Transverse colon (tissue), 4 donors: ENCODE data around the gene TIMM22. TPM values are rescaled to one million over a fixed set of nuclear protein-coding genes. Genes with fewer than 3 reads are reported as not detected.
"Not testable (repeated sequence)": the region's sequence is repeated elsewhere in the genome, so short reads cannot be mapped to it uniquely, and the experiment has no call there.

Experiments
- DNase-seq: peaks from one replicate; pipeline ENCODE4 v3.0.0-alpha.2; 2019
- H3K27ac ChIP-seq, 4 donors: fragments of 200-600 bp; sonication (generic); 2 replicates each; pipeline ENCODE4 v1.5.1; 2016 to 2018; ENCODE audit warnings: inconsistent platforms in 4 of 4
- H3K27me3 ChIP-seq: fragments of 200-600 bp; sonication (generic); 2 replicates; pipeline ENCODE4 v1.5.1; 2017; ENCODE audit warnings: inconsistent platforms
- H3K36me3 ChIP-seq, 4 donors: fragments of 200-600 bp; sonication (generic); 2 replicates each; pipeline ENCODE4 v1.5.1; 2017 to 2019; ENCODE audit warnings: inconsistent platforms in 4 of 4
- H3K4me1 ChIP-seq, 4 donors: fragments of 200-600 bp; sonication (generic); 2 replicates each; pipeline ENCODE4 v1.5.1; 2017 to 2020; ENCODE audit warnings: inconsistent platforms in 4 of 4
- H3K4me3 ChIP-seq, 4 donors: fragments of 200-600 bp; sonication (generic); 1 replicate in 1 of 4; 2 replicates in 3 of 4; pipeline versions ENCODE4 v1.5.1 to v1.6.1; 2017 to 2019; ENCODE audit warnings: inconsistent platforms in 4 of 4
- H3K9me3 ChIP-seq, 2 donors: fragments of 200-600 bp; sonication (generic); 2 replicates each; pipeline ENCODE4 v1.5.1; 2017 to 2019; ENCODE audit warnings: inconsistent platforms in 2 of 2
- CTCF ChIP-seq, 5 experiments: fragments of 200-600 bp in 3 of 5; fragments of 450-650 bp in 2 of 5; sonication (generic) in 3 of 5; IDR thresholded peaks; 1 replicate in 2 of 5; 2 replicates in 3 of 5; pipeline ENCODE4 v1.5.1; 2016 to 2017; ENCODE audit warnings: antibody characterized with exemption in 5 of 5, inconsistent platforms in 3 of 5, mild to moderate bottlenecking in 2 of 5, moderate library complexity in 1 of 5
- EP300 ChIP-seq: sonication (generic); formaldehyde crosslinking; IDR thresholded peaks from one replicate; pipeline ENCODE4 v1.6.1; 2017; ENCODE audit warnings: antibody characterized with exemption, low read depth
- POLR2A ChIP-seq: fragments of 450-650 bp; IDR thresholded peaks from one replicate; pipeline ENCODE4 v1.6.1; 2016; ENCODE audit warnings: antibody characterized with exemption, mild to moderate bottlenecking, moderate library complexity
- POLR2AphosphoS5 ChIP-seq, 3 donors: sonication (generic); formaldehyde crosslinking; IDR thresholded peaks; one replicate each; pipeline ENCODE4 v1.6.1; 2016; ENCODE audit warnings: antibody characterized with exemption in 3 of 3
- WGBS, 2 donors: methylation state at CpG; one replicate each; pipeline ENCODE4 v1.1.5; 2018; ENCODE audit warnings: low coverage in 1 of 2; 5-methylcytosine and 5-hydroxymethylcytosine counted together
- in situ Hi-C, 4 donors: fragments of 200-750 bp; cut with MboI; loops; one replicate each; pipeline versions ENCODE4 v1.15.0 to v1.15.1; 2017; ENCODE audit warnings: low sequenced_read_pairs in 3 of 4, low pct_ligation_motif_present in 1 of 4, low pct_unique_long_range_greater_than_20kb in 1 of 4
- intact Hi-C: fragments of 100-400 bp; cut with DNase I; formaldehyde crosslinking; loops from one replicate; pipeline ENCODE4 v1.15.1; 2023; ENCODE audit warnings: low total_unique reads
- total RNA-seq, 4 donors: library from RNA; depleted of rRNA; stranded (reverse); fragments of >200 nt; gene quantifications; one replicate each; pipeline ENCODE4 v1.1.0, GENCODE V29; 2016

TIMM22 gene
- total RNA-seq, 4 donors from 2014 or later = 10.5 to 17.6 (median 12.1) TPM

DNA sequence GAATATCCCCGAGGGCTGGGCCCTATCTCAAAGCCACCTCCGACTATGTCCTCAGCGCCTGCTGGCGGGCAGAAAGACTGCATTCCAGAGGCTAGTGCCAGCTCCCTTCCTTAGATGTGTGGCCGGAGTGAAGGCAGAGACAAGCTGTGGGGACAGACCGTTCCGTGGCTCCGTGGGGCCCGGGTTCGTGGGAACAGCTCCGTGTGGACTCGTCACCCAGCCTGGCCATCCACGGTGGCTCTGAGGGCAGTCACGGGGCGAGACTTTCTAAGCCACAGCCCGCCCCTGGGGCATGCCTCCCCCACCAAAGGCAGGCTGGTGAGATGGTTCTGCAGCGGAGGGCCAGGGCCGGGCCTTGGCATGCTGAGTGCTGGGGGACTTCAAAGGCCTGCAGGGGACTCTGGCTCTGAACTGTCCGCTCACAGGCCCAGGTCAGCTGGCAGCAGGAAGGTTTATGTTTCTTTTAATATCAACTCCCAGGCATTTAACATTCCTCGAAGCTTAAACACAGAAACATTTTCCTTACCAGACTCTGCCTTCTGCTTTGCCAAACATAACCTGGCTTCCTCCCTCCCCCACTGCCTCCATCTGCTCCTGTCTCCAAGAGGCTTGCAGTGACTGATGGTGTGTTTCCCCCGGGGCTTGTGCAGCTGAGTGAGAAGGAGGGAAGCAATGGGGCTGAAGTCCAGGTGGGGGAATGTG is 50.4 kb downstream of the TIMM22 start:
- H3K4me3 ChIP-seq = no peak overlapping the region
- peaks cover 0 to 27% (median 0%) of the 10 kb centered on the region in 4 donors for H3K36me3 ChIP-seq
- no peaks in the 10 kb centered on the region for H3K27me3 ChIP-seq
- intact Hi-C loops (no loop called here), in situ Hi-C loops (no loop called here)
- no peak for DNase-seq
- H3K27ac ChIP-seq = peak overlapping the region; percentile 28 to 87 (median 74)
- peaks cover 0 to 20% (median 11%) of the 10 kb centered on the region in 4 donors for H3K4me1 ChIP-seq
- H3K9me3 ChIP-seq = no peaks in the 10 kb centered on the region
- TF ChIP-seq CTCF (IDR thresholded peaks at IDR 0.05) = peak in 3 of 5 experiments; percentile 7 to 37 (median 10)
- TF ChIP-seq POLR2AphosphoS5 (IDR thresholded peaks at IDR 0.05) = peak in 1 of 3 donors; percentile 61
- TF ChIP-seq POLR2A = no peak
- TF ChIP-seq EP300 = peak; percentile 53
- 74% methylated on average over 9 of the region's 21 CpGs; no CpG with 5 or more reads in 1 of the 2 donors for WGBS, 2 donors

DNA sequence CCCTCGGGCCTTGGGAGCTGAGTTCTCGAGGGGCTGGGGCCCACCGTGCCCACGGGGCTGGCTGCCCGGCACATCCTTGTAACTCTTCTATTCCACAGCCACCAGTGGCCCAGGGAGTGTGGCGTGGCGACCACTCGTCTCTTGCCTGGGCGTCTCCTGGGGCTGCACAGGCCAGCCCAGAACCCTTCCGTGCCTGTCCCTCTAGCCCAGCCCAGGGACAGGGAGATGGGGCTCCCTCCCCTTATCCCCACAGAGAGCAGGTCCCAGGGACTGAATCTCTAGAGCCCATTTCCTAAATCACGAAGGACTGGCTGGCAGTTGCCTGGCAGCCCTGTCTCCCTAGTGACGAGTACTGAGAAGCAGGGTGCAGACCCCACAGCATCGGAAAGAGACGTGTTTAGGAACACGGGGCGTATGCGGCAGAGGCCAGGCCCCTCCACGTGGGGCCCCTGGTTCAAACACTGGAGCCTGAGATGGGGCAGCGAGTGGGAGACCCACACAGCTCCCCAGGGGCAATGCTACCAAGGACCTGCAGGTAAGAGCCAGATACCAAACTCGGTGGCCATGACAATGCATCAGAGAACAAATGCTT is 51.0 kb downstream of the TIMM22 start:
- no peaks in the 10 kb centered on the region for H3K9me3 ChIP-seq
- DNase-seq = no peak
- H3K27me3 ChIP-seq = no peaks in the 10 kb centered on the region
- no peak overlapping the region for H3K4me3 ChIP-seq
- WGBS, 2 donors = 73% methylated on average over 20 of the region's 20 CpGs; no CpG with 5 or more reads in 1 of the 2 donors
- peak overlapping the region; percentile 28 to 87 (median 74) for H3K27ac ChIP-seq
- in situ Hi-C loops (no loop called here), intact Hi-C loops (no loop called here)
- TF ChIP-seq CTCF (IDR thresholded peaks at IDR 0.05) (no peak), POLR2AphosphoS5 (IDR thresholded peaks at IDR 0.05) (no peak), POLR2A (no peak), EP300 (no peak)
- H3K36me3 ChIP-seq = peaks cover 0 to 27% (median 0%) of the 10 kb centered on the region in 4 donors
- peaks cover 0 to 19% (median 11%) of the 10 kb centered on the region in 4 donors for H3K4me1 ChIP-seq

DNA sequence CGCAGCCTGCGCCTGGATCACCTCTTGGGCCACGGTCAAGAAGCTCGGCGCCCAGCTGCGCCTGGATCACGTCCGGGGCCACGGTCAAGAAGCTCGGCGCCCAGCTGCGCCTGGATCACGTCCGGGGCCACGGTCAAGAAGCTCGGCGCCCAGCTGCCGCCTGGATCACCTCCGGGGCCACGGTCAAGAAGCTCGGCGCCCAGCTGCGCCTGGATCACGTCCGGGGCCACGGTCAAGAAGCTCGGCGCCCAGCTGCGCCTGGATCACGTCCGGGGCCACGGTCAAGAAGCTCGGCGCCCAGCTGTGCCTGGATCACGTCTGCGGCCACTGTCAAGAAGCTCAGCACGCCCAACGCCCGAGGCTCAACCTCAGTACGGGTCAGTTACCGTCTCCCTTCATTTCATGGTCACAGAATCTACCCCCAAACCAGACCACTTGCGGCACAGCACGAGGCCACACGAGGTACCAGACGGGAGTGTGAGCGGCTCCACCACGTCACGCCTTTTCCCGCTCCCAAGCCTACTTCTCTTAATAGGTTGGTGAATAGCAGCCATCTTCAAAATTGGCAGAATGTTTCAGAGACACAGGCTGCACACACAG is 51.7 kb downstream of the TIMM22 start:
- in situ Hi-C loops, H3K4me3 ChIP-seq, intact Hi-C loops, H3K27me3 ChIP-seq, DNase-seq, H3K9me3 ChIP-seq: not testable (repeated sequence)
- WGBS, 2 donors = 85 to 94% methylated on average over 3 to 35 of the region's 49 CpGs
- H3K36me3 ChIP-seq = peaks cover 0 to 31% (median 0%) of the 10 kb centered on the region in 4 donors
- H3K4me1 ChIP-seq = peaks cover 0 to 19% (median 8%) of the 10 kb centered on the region in 4 donors
- H3K27ac ChIP-seq = peak overlapping the region; percentile 28 to 87 (median 74)

DNA sequence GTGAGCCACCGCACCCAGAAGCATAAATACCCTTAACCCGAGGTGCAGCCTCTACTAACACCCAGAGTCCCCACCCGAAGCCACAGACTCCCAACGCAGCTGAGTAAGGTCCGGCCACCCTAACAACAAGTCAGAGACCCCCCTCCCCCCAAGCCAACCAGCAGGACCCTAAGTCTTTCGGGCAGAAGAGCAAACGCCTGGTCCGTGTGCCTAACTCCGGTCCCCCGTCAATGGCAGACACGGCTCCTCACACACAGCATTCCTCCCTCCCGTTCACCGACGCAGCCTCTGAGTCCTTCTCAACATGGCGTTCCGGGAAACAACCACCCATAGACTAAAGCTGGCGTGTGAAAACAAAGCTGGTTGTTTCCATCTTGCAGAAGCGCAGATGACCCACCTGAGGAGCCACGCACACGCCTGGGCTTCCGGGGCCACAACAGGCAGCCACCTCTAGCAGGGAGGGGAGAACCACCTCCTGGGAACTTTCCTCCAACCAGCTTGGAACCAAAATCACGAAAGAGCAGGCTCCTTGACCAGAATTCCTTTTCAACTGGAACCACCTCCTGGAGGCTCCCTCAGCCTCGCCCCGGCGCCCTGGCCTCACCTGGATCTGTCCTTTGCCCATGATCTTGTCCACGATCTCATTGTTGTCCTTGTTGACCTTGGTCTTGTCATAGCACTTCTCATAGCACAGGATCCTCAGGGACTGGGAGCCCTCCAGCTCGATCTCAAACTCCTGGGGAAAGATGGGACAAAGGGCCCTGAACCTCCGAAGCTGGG is 52.7 kb downstream of the TIMM22 start:
- in situ Hi-C loops (no loop called here), intact Hi-C loops (no loop called here)
- Histone ChIP-seq H3K27ac (no peak overlapping the region), H3K4me3 (no peak overlapping the region), H3K4me1 (peaks cover 0 to 14% (median 3%) of the 10 kb centered on the region in 4 donors), H3K27me3 (no peaks in the 10 kb centered on the region), H3K9me3 (no peaks in the 10 kb centered on the region), H3K36me3 (peaks cover 0 to 38% (median 3%) of the 10 kb centered on the region in 4 donors)
- DNase-seq = no peak
- no peak for TF ChIP-seq EP300
- TF ChIP-seq CTCF (IDR thresholded peaks at IDR 0.05) = no peak
- TF ChIP-seq POLR2AphosphoS5 (IDR thresholded peaks at IDR 0.05) = no peak
- no peak for TF ChIP-seq POLR2A
- WGBS, 2 donors = 91% methylated on average over 28 of the region's 28 CpGs; no CpG with 5 or more reads in 1 of the 2 donors
